Endodermal cell (in vitro differentiated cells): ENCODE measurements around the gene COL6A3. TPM values are rescaled to one million over a fixed set of nuclear protein-coding genes. Genes with fewer than 3 reads are reported as not detected.

Source experiments
- DNase-seq: peaks from one replicate; pipeline ENCODE4 v3.0.0-alpha.2; 2017
- H3K27ac ChIP-seq: 2 replicates; pipeline ENCODE4 v1.5.1; 2013; ENCODE audit warnings: mild to moderate bottlenecking, low read depth, low read length, moderate library complexity
- H3K27me3 ChIP-seq: 2 replicates; pipeline ENCODE4 v1.6.1; 2013; ENCODE audit warnings: mild to moderate bottlenecking, low read length, moderate library complexity; ENCODE audit not compliant: insufficient read depth, control insufficient read depth, poor library complexity, severe bottlenecking
- H3K36me3 ChIP-seq: 2 replicates; pipeline ENCODE4 v1.7.0; 2013; ENCODE audit warnings: mild to moderate bottlenecking, low read length, moderate library complexity; ENCODE audit not compliant: control insufficient read depth, insufficient read depth
- H3K4me1 ChIP-seq: one replicate; pipeline ENCODE4 v1.7.0; 2013; ENCODE audit warnings: low read length; ENCODE audit not compliant: control insufficient read depth, insufficient read depth
- H3K4me3 ChIP-seq: 2 replicates; pipeline ENCODE4 v1.5.1; 2013; ENCODE audit warnings: mild to moderate bottlenecking, low read length, moderate library complexity
- H3K9ac ChIP-seq: 2 replicates; pipeline ENCODE4 v1.6.1; 2013; ENCODE audit warnings: mild to moderate bottlenecking, low read length, moderate library complexity; ENCODE audit not compliant: poor library complexity, severe bottlenecking; ENCODE audit errors: extremely low read depth
- H3K9me3 ChIP-seq: 2 replicates; pipeline ENCODE4 v1.6.1; 2013; ENCODE audit warnings: mild to moderate bottlenecking, low read length, moderate library complexity; ENCODE audit not compliant: control insufficient read depth
- H3K27ac Mint-ChIP-seq: 2 replicates; pipeline ENCODE4 v1.8.0; 2020; ENCODE audit warnings: mixed read lengths
- H3K27me3 Mint-ChIP-seq: 2 replicates; pipeline ENCODE4 v1.8.0; 2021; ENCODE audit warnings: mild to moderate bottlenecking, mixed read lengths; ENCODE audit not compliant: insufficient read depth
- H3K36me3 Mint-ChIP-seq: 2 replicates; pipeline ENCODE4 v1.8.0; 2020; ENCODE audit warnings: low read depth, mixed read lengths
- H3K4me1 Mint-ChIP-seq: 2 replicates; pipeline ENCODE4 v1.8.0; 2020; ENCODE audit warnings: mixed read lengths
- H3K4me3 Mint-ChIP-seq: 2 replicates; pipeline ENCODE4 v1.8.0; 2020; ENCODE audit warnings: mild to moderate bottlenecking, moderate library complexity, mixed read lengths
- H3K9me3 Mint-ChIP-seq: 2 replicates; pipeline ENCODE4 v1.8.0; 2020; ENCODE audit warnings: mild to moderate bottlenecking, mixed read lengths
- WGBS, 2 experiments: methylation state at CpG; one replicate each; pipeline versions ENCODE4 v1.1.5 to v1.1.7; 2013; ENCODE audit warnings: missing lambda C conversion rate in 2 of 2, mixed read lengths in 1 of 2; ENCODE audit not compliant: insufficient coverage in 1 of 2, insufficient read length in 1 of 2; 5-methylcytosine and 5-hydroxymethylcytosine counted together
- total RNA-seq, 2 donors: library from RNA; stranded (reverse); fragmentation: NEBNext Ultra II Directional in 1 of 2; extraction: Animal tissue kit (Norgen Biotek cat#: 25700) in 1 of 2; gene quantifications; 2 replicates in 1 of 2; 3 replicates in 1 of 2; pipeline ENCODE4 v1.2.1, GENCODE V29; 2021
- TF ChIP-seq, protein P1 (sequence below): fragments of 200-600 bp; sonication (generic); conservative IDR thresholded peaks from 2 replicates; pipeline ENCODE4 v1.5.0; 2021; ENCODE audit warnings: antibody characterized with exemption, mild to moderate bottlenecking

The COL6A3 gene
- total RNA-seq, 2 donors from 2014 or later: 0.40 to 1.2 TPM

DNA sequence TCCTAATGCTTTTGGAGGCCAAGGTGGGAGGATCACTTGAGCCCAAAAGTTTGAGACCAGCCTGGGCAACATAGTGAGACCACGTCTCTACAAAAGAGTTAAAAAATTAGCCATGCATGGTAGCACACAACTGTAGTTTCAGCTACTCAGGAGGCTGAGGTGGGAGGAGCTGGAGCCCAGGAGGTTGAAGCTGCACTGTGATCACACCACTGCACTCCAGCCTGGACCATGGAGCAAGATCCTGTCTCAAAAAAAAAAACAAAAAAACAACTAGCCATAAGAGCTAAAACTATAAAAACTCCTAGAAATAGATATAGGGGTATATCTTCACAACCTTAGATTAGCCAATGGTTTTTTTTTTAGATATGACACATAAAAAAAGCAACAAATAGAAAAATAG, 16.9 kb upstream of the COL6A3 start:
- 90 to 100% methylated on average over 1 of the region's 1 CpG for WGBS, 2 experiments
- Mint-ChIP-seq H3K27me3 (peaks cover 23% of the 10 kb centered on the region), H3K27ac (no peak overlapping the region), H3K4me3 (no peak overlapping the region), H3K36me3 (no peaks in the 10 kb centered on the region), H3K4me1 (no peaks in the 10 kb centered on the region), H3K9me3 (no peaks in the 10 kb centered on the region)
- Histone ChIP-seq H3K4me3 (no peak overlapping the region), H3K4me1 (peaks cover under 1% of the 10 kb centered on the region), H3K27ac (no peak overlapping the region), H3K9ac (no peak overlapping the region), H3K27me3 (peaks cover 10% of the 10 kb centered on the region), H3K36me3 (no peaks in the 10 kb centered on the region), H3K9me3 (no peaks in the 10 kb centered on the region)
- TF ChIP-seq, protein P1, sequence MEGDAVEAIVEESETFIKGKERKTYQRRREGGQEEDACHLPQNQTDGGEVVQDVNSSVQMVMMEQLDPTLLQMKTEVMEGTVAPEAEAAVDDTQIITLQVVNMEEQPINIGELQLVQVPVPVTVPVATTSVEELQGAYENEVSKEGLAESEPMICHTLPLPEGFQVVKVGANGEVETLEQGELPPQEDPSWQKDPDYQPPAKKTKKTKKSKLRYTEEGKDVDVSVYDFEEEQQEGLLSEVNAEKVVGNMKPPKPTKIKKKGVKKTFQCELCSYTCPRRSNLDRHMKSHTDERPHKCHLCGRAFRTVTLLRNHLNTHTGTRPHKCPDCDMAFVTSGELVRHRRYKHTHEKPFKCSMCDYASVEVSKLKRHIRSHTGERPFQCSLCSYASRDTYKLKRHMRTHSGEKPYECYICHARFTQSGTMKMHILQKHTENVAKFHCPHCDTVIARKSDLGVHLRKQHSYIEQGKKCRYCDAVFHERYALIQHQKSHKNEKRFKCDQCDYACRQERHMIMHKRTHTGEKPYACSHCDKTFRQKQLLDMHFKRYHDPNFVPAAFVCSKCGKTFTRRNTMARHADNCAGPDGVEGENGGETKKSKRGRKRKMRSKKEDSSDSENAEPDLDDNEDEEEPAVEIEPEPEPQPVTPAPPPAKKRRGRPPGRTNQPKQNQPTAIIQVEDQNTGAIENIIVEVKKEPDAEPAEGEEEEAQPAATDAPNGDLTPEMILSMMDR: no peak
- no peak for DNase-seq

DNA sequence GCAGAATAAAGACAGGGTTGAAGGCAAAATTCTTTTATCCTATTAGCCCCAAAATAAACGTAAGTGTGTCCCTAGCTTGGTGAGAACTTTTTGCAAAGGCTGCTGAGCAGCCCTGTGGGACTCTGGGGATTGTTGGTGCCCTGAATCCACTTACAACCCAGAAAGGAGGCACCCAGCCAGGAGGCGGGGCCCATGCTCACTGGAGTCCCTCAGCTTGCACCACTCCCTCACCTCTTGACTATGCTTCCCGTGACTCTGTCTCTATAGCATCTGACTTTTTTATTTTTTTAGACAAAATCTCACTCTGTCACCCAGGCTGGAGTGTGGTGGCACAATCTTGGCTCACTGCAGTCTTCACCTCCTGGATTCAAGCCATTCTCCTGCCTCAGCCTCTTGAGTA, 15.8 kb upstream of the COL6A3 start:
- no peak overlapping the region for H3K9ac ChIP-seq
- Mint-ChIP-seq H3K4me3 (no peak overlapping the region), H3K4me1 (peaks cover 8% of the 10 kb centered on the region), H3K9me3 (no peaks in the 10 kb centered on the region), H3K36me3 (no peaks in the 10 kb centered on the region), H3K27me3 (peaks cover 23% of the 10 kb centered on the region), H3K27ac (no peak overlapping the region)
- DNase-seq: no peak
- H3K27ac ChIP-seq: no peak overlapping the region
- peaks cover 10% of the 10 kb centered on the region for H3K27me3 ChIP-seq
- H3K4me3 ChIP-seq: no peak overlapping the region
- TF ChIP-seq, protein P1: no peak
- peaks cover 5% of the 10 kb centered on the region for H3K4me1 ChIP-seq
- H3K36me3 ChIP-seq: no peaks in the 10 kb centered on the region
- 78 to 88% methylated on average over 3 of the region's 3 CpGs for WGBS, 2 experiments
- no peaks in the 10 kb centered on the region for H3K9me3 ChIP-seq

DNA sequence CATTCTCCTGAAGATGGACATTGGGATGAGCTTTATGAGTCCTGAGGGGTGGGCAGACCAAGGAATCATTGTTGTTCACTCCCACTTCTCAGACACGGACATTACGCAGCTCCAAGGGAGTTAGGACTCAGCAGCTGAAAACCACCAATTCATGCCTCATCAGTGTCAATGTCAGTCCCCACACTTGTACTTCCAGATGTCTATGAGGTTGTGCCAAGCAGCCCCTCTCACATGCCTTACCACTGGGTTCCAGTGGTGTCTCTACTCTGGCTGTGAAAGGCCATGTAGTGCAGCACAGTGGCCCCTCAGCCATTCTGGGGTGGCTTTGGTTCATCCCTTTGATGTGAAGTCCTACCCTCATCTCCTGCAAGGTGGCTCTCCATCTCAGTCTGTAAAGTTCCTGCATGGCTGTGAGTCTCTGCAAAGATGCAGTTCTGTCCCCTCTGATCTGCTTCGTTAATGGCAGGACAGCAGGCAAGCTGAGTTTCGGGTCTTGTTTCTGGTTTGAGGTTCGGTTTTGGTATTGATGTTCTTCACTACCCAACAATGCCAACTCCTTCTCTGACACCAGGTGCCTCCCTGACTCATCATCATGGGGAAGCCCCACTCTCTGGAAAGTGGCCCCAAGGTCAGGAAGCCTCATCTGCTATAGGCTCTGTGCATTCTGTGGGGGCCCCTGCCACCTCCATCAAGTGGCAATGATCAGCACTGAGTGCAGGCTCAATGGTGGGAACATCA, 14.0 kb upstream of the COL6A3 start:
- Mint-ChIP-seq H3K27ac (no peak overlapping the region), H3K4me3 (no peak overlapping the region), H3K4me1 (peaks cover 8% of the 10 kb centered on the region), H3K36me3 (no peaks in the 10 kb centered on the region), H3K9me3 (no peaks in the 10 kb centered on the region), H3K27me3 (peaks cover 27% of the 10 kb centered on the region)
- Histone ChIP-seq H3K9me3 (no peaks in the 10 kb centered on the region), H3K4me3 (no peak overlapping the region), H3K36me3 (no peaks in the 10 kb centered on the region), H3K27me3 (peaks cover 10% of the 10 kb centered on the region), H3K4me1 (peaks cover 5% of the 10 kb centered on the region), H3K27ac (no peak overlapping the region), H3K9ac (no peak overlapping the region)
- no peak for DNase-seq
- 92 to 100% methylated on average over 4 to 5 of the region's 5 CpGs for WGBS, 2 experiments
- TF ChIP-seq, protein P1: no peak
